GM23248 (cell line): Measurements from ENCODE around the gene EXOC6.

Experiments
- EZH2 ChIP-seq: fragments of 200-600 bp; sonication (generic); IDR thresholded peaks from 2 replicates; pipeline ENCODE4 v1.6.1; 2018; ENCODE audit warnings: antibody characterized with exemption, mild to moderate bottlenecking; ENCODE audit not compliant: insufficient read depth, poor library complexity, severe bottlenecking
- EZH2phosphoT487 ChIP-seq: fragments of 200-600 bp; sonication (generic); IDR thresholded peaks from 2 replicates; pipeline ENCODE4 v1.6.1; 2018; ENCODE audit warnings: antibody characterized with exemption, moderate library complexity, mild to moderate bottlenecking, low read depth; ENCODE audit not compliant: insufficient read depth

- TF ChIP-seq EZH2, result no peak
- no peak for TF ChIP-seq EZH2phosphoT487
These were observed 43.8 kb downstream of the EXOC6 start for GRCh38 chr10:92891885-92892690.
